Vagina (tissue), 2 donors: ENCODE data around the gene ANKS3. TPM values are rescaled to one million over a fixed set of nuclear protein-coding genes. Genes with fewer than 3 reads are reported as not detected.

Experiments used
- DNase-seq, 2 donors: peaks; one replicate each; pipeline ENCODE4 v3.0.0-alpha.2; 2017; ENCODE audit errors: extremely low spot score in 2 of 2
- H3K27ac ChIP-seq: fragments of 200-600 bp; sonication (generic); one replicate; pipeline ENCODE4 v1.5.1; 2019
- H3K27me3 ChIP-seq: fragments of 200-600 bp; sonication (generic); one replicate; pipeline ENCODE4 v1.5.1; 2019
- H3K36me3 ChIP-seq, 2 donors: fragments of 200-600 bp; sonication (generic); one replicate each; pipeline ENCODE4 v1.5.1; 2017 to 2019
- H3K4me1 ChIP-seq: fragments of 200-600 bp; sonication (generic); one replicate; pipeline ENCODE4 v1.5.1; 2019
- H3K4me3 ChIP-seq, 2 donors: fragments of 200-600 bp; sonication (generic); 1 replicate in 1 of 2; 2 replicates in 1 of 2; pipeline ENCODE4 v1.5.1; 2016 to 2019
- H3K9me3 ChIP-seq: fragments of 200-600 bp; sonication (generic); one replicate; pipeline ENCODE4 v1.5.1; 2019
- CTCF ChIP-seq, 3 experiments: fragments of 450-650 bp in 2 of 3; fragments of 200-600 bp in 1 of 3; sonication (generic) in 1 of 3; IDR thresholded peaks; one replicate each; pipeline ENCODE4 v1.5.1; 2017 to 2019; ENCODE audit warnings: antibody characterized with exemption in 3 of 3, mild to moderate bottlenecking in 2 of 3, moderate library complexity in 2 of 3
- POLR2A ChIP-seq, 2 donors: fragments of 450-650 bp; IDR thresholded peaks; one replicate each; pipeline ENCODE4 v1.6.1; 2017; ENCODE audit warnings: antibody characterized with exemption in 2 of 2, mild to moderate bottlenecking in 2 of 2, moderate library complexity in 2 of 2
- POLR2AphosphoS5 ChIP-seq, 2 donors: sonication (generic); formaldehyde crosslinking; IDR thresholded peaks; one replicate each; pipeline ENCODE4 v1.9.0; 2017; ENCODE audit warnings: antibody characterized with exemption in 2 of 2, mild to moderate bottlenecking in 2 of 2, low read depth in 1 of 2; ENCODE audit not compliant: insufficient read depth in 1 of 2
- intact Hi-C: fragments of 100-400 bp; cut with DNase I; formaldehyde crosslinking; loops from one replicate; pipeline ENCODE4 v1.15.1; 2023
- total RNA-seq: library from RNA; depleted of rRNA; stranded (reverse); fragments of >200 nt; gene quantifications from one replicate; pipeline ENCODE4 v1.2.3, GENCODE V29; 2016

ANKS3 gene
- total RNA-seq, 1 donor from 2014 or later, result 25.3 TPM

- intact Hi-C loops, result no loop called here
These were observed 48.8 kb downstream of the ANKS3 start for GRCh38 chr16:4685292-4685691.

GRCh38 chr16:4684763-4685162 lies 49.3 kb downstream of the ANKS3 start:
- TF ChIP-seq CTCF (IDR thresholded peaks at IDR 0.05) (no peak), POLR2A (IDR thresholded peaks at IDR 0.05) (no peak), POLR2AphosphoS5 (IDR thresholded peaks at IDR 0.05; ENCODE audit: insufficient read depth in 1 of 2, low read depth in 1 of 2) (no peak)
- peaks cover 0 to 59% of the 10 kb centered on the region in 2 donors for H3K36me3 ChIP-seq
- intact Hi-C loops, result no loop called here
- no peaks in the 10 kb centered on the region for H3K9me3 ChIP-seq
- H3K27ac ChIP-seq, result no peak overlapping the region
- DNase-seq, result no peak
- H3K27me3 ChIP-seq, result no peaks in the 10 kb centered on the region
- peaks cover 16% of the 10 kb centered on the region for H3K4me1 ChIP-seq
- no peak overlapping the region for H3K4me3 ChIP-seq

More at GRCh38 chr16:4685292-4685691, 48.8 kb downstream of the ANKS3 start:
- no peak for DNase-seq
- Histone ChIP-seq H3K9me3 (no peaks in the 10 kb centered on the region), H3K36me3 (peaks cover 0 to 59% of the 10 kb centered on the region in 2 donors), H3K4me3 (no peak overlapping the region), H3K27ac (no peak overlapping the region), H3K27me3 (no peaks in the 10 kb centered on the region), H3K4me1 (peaks cover 12% of the 10 kb centered on the region)
- TF ChIP-seq POLR2A (IDR thresholded peaks at IDR 0.05), result no peak
- TF ChIP-seq CTCF (IDR thresholded peaks at IDR 0.05), result no peak
- no peak for TF ChIP-seq POLR2AphosphoS5 (IDR thresholded peaks at IDR 0.05; ENCODE audit: insufficient read depth in 1 of 2, low read depth in 1 of 2)

GRCh38 chr16:4684058-4684715 lies 49.9 kb downstream of the ANKS3 start:
- Histone ChIP-seq H3K4me3 (no peak overlapping the region), H3K27me3 (no peaks in the 10 kb centered on the region), H3K36me3 (peaks cover 0 to 56% of the 10 kb centered on the region in 2 donors), H3K4me1 (peaks cover 21% of the 10 kb centered on the region), H3K27ac (no peak overlapping the region), H3K9me3 (no peaks in the 10 kb centered on the region)
- DNase-seq, result no peak
- intact Hi-C loops, result no loop called here
- TF ChIP-seq POLR2AphosphoS5 (IDR thresholded peaks at IDR 0.05; ENCODE audit: insufficient read depth in 1 of 2, low read depth in 1 of 2), result no peak
- no peak for TF ChIP-seq CTCF (IDR thresholded peaks at IDR 0.05)
- TF ChIP-seq POLR2A (IDR thresholded peaks at IDR 0.05), result no peak

- no peak overlapping the region for H3K4me3 ChIP-seq
- H3K27ac ChIP-seq, result no peak overlapping the region
- intact Hi-C loops, result no loop called here
- DNase-seq, result no peak
- H3K36me3 ChIP-seq, result peaks cover 0 to 50% of the 10 kb centered on the region in 2 donors
- H3K9me3 ChIP-seq, result no peaks in the 10 kb centered on the region
- peaks cover 26% of the 10 kb centered on the region for H3K4me1 ChIP-seq
- H3K27me3 ChIP-seq, result no peaks in the 10 kb centered on the region
- TF ChIP-seq CTCF (IDR thresholded peaks at IDR 0.05), result no peak
- TF ChIP-seq POLR2AphosphoS5 (IDR thresholded peaks at IDR 0.05; ENCODE audit: insufficient read depth in 1 of 2, low read depth in 1 of 2), result no peak
- no peak for TF ChIP-seq POLR2A (IDR thresholded peaks at IDR 0.05)
These were observed 50.6 kb downstream of the ANKS3 start for GRCh38 chr16:4683255-4684057.
